Measurements from ENCODE around the gene AIMP1. TPM values are rescaled to one million over a fixed set of nuclear protein-coding genes. Genes with fewer than 3 reads are reported as not detected.
"Not testable (repeated sequence)": the region's sequence is repeated elsewhere in the genome, so short reads cannot be mapped to it uniquely, and the experiment has no call there.

The AIMP1 gene
- total RNA-seq, 1 experiment from 2014 or later: 55.6 TPM

DNA sequence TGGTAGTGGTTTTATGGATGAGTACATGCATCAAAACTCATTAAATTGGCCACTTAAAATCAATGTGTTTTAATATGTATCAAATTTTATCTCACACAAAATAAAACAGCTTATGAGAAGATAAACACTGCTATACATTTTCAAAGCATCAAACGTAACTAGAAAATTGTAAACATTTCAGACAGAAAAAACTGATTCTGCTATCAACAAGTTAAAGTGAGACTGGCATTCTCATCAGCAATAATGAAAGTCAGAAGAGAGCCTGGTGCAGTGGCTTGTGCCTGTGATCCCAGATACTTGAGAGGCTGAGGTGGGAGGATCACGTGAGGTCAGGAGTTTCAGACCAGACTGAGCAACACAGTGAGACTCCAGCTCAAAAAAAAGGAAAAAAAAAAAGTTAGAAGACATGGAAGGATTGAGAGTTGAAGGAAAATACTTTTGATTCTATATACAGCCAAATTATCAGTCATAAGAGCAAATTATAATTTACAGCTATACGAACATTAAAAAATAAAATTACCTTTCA, 3.3 kb upstream of the AIMP1 start:
- DNase-seq (ENCODE audit: low spot score): no peak

DNA sequence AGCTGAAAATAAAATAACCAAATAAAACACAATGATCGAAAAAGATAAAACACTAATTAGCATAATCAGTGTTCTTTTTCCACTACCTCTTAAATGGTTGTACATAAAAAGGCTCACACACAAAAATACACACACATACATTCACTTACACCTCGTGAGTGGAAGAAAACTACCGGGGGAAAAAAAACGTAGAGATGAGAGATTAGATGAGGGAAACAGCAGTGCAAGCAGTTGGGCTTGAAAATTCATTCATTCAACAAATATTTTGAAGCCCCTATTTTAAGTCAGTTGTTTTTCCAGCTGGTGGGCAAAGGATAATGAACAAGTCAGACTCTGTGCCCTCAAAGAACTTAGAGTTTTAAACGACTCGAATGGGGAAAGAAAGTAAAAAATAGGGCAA, 1.4 kb upstream of the AIMP1 start:
- DNase-seq (ENCODE audit: low spot score): no peak

GRCh38 chr4:106315476-106315967, 828 bp upstream of the AIMP1 start:
- DNase-seq (ENCODE audit: low spot score): peak; percentile 35

DNA sequence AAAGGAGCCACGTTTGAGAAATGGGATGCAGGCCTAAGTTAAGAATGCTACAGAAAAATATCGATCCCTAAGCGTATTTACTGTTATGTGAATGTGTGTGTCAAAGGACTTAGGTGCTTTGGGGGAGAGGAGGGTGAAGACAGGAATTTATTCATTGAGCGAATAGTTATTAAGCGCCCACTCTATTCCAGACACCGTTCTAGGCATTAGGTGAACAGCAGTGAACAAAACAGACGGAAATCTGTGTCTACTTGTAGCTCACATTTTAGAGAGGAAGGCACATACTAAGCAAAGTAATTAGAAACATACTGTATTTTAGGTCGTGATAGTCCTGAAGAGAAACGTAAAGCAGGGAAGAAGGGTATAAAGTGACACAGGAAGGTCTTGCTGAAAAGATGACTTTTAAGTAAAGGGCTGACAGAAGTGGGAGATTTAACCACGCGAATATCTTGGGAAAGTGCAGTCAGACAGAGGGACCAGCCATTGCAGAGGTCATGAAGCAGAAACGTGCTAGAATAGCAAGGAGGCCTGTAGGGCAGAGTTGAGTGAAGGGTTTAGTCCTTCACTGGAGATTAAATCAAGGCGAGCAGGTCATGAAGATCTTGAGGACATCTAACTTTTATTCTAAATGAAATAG, 541 bp downstream of the AIMP1 start:
- no peak for DNase-seq (ENCODE audit: low spot score)

GRCh38 chr4:106317815-106318214, 1.5 kb downstream of the AIMP1 start:
- DNase-seq (ENCODE audit: low spot score): no peak

DNA sequence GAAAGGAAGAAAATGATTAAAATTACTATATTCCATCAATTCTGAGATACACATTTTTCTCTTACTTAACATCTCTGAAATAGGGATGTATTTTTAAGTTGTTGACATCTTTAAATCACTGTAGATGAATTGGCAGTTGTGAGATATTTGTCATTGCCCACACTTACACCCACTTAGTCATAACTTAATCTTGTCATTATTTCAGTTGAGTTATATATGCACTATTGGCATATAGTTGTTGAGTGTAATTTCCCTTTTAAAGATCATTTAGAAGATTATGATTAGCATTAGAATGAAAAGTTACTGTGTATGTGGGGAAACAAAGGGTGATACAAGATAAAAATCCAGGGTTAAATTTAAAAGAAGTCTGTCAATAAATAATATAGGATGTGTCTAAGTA, 2.2 kb downstream of the AIMP1 start:
- no peak for DNase-seq (ENCODE audit: low spot score)

- DNase-seq (ENCODE audit: low spot score): no peak
Observed at GRCh38 chr4:106320235-106320634, 3.9 kb downstream of the AIMP1 start.

- DNase-seq (ENCODE audit: low spot score): not testable (repeated sequence)
Observed at GRCh38 chr4:106321168-106321567, 4.8 kb downstream of the AIMP1 start.

DNA sequence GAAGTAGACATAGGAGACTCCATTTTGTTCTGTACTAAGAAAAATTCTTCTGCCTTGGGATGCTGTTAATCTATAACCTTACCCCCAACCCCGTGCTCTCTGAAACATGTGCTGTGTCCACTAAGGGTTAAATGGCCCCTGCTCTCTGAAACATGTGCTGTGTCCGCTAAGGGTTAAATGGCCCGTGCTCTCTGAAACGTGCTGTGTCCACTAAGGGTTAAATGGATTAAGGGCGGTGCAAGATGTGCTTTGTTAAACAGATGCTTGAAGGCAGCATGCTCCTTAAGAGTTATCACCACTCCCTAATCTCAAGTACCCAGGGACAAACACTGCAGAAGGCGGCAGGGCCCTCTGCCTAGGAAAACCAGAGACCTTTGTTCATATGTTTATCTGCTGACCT, 5.5 kb downstream of the AIMP1 start:
- not testable (repeated sequence) for DNase-seq (ENCODE audit: low spot score)

- DNase-seq (ENCODE audit: low spot score): no peak
Observed at GRCh38 chr4:106323119-106323518, 6.8 kb downstream of the AIMP1 start.

- no peak for DNase-seq (ENCODE audit: low spot score)
Observed at GRCh38 chr4:106325800-106326199, 9.4 kb downstream of the AIMP1 start.

DNA sequence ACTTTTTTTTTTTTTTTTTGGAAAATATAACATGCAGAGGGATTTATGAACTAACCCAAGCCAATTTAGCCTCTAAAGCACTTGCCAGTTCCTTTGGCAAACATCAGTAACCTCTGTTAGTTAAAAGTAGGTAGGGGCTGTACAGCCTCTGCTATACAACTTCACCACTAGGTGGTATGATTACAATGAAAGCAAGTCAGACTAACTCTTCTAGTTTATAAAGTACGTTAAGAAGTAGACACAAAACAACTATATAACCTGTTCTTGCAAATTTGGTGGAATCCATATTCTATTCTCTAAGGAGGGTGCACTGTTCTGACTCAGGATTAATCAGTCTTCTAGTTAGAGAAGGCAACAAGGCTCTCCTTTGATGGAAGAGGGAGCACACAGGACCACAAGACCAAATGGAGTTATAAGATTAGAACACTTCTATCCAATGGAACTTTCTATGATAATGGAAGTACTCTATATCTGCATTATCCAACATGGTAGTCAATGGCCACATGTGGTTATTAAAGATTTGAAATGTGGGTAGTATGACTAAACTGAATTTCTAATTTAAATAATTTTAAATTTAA, 12.8 kb downstream of the AIMP1 start:
- peak; percentile 33 for DNase-seq (ENCODE audit: low spot score)

GRCh38 chr4:106333186-106333585, 16.8 kb downstream of the AIMP1 start:
- no peak for DNase-seq (ENCODE audit: low spot score)

GRCh38 chr4:106334741-106335470, 18.6 kb downstream of the AIMP1 start:
- peak; percentile 4 for DNase-seq (ENCODE audit: low spot score)

DNA sequence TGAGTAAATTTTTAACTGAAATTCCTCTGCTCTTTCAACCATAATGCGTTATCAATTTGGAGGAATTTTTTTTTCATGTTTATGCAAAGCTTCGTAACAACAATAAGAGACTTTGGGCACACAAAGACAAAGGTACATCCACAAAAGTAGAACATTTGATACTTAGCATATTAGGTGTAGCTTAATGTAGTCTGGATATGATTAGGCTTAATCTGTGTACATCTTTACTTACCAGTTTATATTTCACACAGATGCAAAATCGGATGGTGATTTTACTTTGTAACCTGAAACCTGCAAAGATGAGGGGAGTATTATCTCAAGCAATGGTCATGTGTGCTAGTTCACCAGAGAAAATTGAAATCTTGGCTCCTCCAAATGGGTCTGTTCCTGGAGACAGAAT, 20.3 kb downstream of the AIMP1 start:
- DNase-seq (ENCODE audit: low spot score): no peak

GRCh38 chr4:106337916-106338315, 21.6 kb downstream of the AIMP1 start:
- no peak for DNase-seq (ENCODE audit: low spot score)

GRCh38 chr4:106338671-106339070, 22.3 kb downstream of the AIMP1 start:
- DNase-seq (ENCODE audit: low spot score): no peak

DNA sequence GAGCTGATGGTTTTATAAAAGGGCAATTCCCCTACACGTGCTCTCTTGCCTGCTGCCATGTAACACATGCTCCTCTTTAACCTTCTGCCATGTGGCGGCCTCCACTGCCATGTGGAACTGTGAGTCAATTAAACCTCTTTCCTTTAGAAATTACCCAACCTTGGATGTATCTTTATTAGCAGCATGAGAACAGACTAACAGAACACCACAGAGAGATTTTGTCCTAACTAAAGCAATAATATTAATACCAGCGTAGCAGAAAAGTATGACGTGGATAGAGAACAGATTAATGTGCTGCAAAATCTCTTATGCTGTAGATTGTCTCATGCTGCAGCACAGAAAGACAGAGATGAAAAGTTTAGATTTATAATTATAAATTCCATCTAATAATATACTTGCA, 23.1 kb downstream of the AIMP1 start:
- DNase-seq (ENCODE audit: low spot score): no peak

DNA sequence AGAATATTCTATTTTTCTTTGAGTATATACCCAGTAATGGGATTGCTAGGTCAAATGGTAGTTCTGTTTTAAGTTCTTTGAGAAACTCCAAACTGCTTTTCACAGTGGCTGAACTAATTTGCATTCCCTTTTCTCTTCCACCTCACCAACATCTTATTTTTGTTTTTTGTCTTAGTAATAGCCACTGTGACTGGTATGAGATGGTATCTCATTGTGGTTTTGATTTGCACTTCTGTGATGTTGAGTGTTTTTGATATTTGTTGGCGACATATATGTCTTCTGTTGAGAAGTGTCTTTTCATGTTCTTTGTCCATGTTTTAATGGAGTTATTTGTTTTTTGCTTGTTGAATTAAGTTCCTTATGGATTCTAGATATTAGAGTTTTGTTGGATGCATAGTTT, 24.4 kb downstream of the AIMP1 start:
- DNase-seq (ENCODE audit: low spot score): no peak

DNA sequence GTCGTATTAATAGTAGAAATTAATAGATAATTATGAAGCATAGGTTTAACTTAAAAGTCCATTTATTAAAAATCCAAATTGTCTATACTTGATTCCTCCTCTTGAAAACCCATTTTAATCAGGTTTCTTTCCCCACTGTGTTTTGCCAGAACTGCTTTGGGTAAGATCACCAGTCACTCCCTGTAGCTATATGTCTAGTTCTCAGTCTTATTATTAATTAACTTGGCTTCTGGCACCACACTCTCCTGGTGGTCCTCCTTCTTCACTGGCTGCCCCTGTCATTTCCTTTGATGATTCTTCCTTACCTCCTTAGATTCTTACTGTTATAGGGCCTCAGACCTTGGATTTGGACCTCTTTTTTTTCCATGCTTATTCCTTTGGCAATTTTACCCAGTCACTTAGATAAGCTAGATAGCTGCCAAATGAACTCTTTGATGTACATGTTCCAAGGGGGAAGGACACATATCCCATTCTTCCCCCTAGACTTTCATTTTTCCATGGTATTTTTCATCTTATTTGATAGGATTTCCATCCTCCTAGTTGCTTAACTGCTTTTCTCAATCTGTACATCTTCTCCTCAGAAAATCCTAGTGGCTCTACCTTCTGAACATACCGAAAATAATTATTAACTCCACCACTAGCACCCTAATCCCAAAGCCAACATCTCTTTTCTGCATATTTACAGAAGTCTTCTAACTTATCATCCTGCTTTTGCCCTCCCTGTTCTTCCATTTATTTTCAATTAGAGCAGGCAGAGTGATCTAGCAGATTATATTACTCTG, 27.7 kb downstream of the AIMP1 start:
- DNase-seq (ENCODE audit: low spot score): no peak

- peak; percentile 24 for DNase-seq (ENCODE audit: low spot score)
Observed at GRCh38 chr4:106344647-106344970, 28.3 kb downstream of the AIMP1 start.

DNA sequence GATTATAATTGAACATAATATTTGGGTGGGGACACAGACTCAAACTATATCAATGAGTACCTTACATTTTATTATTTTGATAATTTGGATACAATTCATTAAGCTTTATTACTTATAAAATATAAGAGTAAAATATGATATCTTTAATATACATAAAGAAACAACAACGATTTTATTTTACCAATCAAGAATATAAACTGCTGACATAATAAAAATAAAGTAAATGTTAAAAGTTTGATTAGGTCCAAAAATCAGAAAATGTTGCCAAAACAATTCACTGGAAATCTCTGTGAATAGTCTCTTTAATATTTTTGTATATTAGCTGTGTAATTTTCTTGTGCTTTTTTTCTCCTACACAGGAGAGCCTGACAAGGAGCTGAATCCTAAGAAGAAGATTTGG, 30.8 kb downstream of the AIMP1 start:
- no peak for DNase-seq (ENCODE audit: low spot score)
